ENCODE data around the gene ZNF446.
"Not testable (repeated sequence)": the region's sequence is repeated elsewhere in the genome, so short reads cannot be mapped to it uniquely, and the experiment has no call there.

The ZNF446 gene

DNA sequence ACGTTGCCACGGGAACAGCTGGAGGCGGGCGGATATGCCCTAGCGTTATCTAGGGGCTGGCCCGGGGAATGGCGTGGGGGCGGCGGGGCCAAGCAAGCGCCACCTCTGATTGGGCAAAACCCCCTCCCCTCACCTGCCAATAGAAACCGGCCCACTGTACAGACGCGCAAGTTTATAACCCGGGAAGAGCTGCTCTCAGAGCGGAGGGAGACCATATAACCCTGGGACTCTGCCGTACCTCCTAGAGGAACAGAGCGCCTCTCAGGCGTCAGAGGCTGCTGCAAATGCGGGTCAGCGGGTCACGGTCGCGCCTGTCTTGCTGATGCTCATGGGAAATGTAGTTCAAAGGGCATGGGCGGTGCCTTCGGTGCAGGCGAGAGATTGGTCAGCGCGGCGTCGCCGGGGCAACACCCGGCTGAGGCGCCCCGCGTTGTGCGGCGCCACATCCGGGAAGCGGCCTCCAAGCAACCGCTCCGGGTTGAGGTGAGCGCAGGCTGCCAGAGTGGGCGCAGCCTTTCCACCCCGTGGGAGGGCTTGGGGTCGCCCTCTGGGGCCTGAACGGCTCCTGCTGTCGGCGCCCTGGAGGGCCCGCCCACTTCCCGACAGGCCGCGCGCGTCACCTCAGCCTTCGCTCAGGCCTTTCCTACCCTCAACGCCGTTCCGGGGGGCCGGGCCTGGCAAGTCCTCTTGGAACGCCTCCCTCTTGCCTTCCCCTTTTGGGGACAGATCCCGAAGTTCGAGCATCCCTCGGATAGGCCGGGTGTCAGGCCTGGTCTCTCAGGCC, at the start of gene ZNF446:
Gene ZNF446 (plus strand): TSS at position 639 of the 784 bp plus-strand sequence. CDS start 867 bp downstream, outside the sequence.
- DNase-seq: peak; percentile 97

- DNase-seq: no peak
Observed at GRCh38 chr19:58428617-58429016, 47.5 kb upstream of the ZNF446 start.

DNA sequence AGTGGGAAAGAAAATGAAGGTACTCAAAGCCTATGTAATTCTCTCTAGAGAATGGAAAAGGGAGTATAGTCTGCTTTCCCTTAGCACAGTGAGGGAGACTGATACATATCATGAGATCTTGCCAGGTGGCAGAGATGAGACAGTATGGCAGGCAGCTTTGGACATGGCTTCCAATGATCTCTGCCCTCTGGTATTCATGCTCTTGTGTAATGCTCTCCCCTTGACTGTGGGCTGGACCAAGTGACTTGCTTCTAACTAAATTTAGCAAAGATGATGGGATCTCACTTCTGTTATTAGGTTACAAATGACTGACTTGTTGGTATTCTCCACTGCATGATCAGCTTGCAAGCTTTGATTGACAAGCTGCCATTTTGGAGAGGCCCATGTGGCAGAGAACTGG, 46.4 kb upstream of the ZNF446 start:
- DNase-seq: no peak

- no peak for DNase-seq
Observed at GRCh38 chr19:58434217-58434616, 41.9 kb upstream of the ZNF446 start.

GRCh38 chr19:58439576-58440554, 36.3 kb upstream of the ZNF446 start, which contains the start of gene ZNF132:
Gene ZNF132, minus strand, starts transcription at chr19:58440153. Its CDS starts 332 bp downstream, at chr19:58439821.
- DNase-seq: peak; percentile 100

GRCh38 chr19:58440556-58440955, 35.6 kb upstream of the ZNF446 start:
- DNase-seq: no peak

- DNase-seq: not testable (repeated sequence)
Observed at GRCh38 chr19:58442986-58443385, 33.2 kb upstream of the ZNF446 start.

DNA sequence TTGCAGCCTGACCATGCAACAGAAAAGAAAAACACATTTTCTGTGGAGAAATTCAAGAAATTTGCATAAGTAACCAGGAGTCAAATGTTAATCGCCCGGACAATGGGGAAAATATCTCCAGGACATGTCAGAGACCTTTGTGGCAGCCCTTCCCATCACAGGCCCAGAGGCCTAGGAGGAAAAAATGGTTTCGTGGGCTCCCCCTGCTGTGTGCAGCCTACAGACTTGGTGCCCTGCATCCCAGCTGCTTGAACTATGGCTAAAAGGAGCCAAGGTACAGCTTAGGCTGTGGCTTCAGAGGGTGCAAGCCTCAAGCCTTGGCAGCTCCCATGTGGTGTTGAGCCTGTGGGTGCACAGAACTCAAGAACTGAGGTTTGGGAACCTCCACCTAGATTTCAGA, 27.3 kb upstream of the ZNF446 start:
- not testable (repeated sequence) for DNase-seq

DNA sequence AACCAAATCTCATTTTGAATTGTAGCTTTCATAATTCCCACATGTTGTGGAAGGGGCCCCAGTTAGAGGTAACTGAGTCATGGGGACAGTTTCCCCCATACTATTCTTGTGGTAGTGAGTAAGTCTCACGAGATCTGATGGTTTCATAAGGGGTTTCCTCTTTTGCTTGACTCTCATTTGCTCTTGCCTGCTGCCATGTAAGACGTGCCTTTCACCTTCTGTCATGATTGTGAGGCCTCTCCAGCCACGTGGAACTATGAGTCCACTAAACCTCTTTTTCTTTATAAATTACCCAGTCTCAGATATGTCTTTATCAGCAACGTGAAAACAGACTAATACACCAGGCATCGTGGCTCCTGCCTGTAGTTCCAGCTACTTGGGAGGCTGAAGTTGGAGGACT, 26.2 kb upstream of the ZNF446 start:
- not testable (repeated sequence) for DNase-seq

GRCh38 chr19:58450856-58451357, 25.2 kb upstream of the ZNF446 start:
- DNase-seq: no peak

GRCh38 chr19:58451358-58452101, 24.6 kb upstream of the ZNF446 start, which contains the start of gene ZNF324B:
Gene ZNF324B, plus strand, starts transcription at chr19:58451622. Its CDS starts 2,080 bp downstream, at chr19:58453702.
- peak; percentile 98 for DNase-seq

- no peak for DNase-seq
Observed at GRCh38 chr19:58453743-58454142, 22.4 kb upstream of the ZNF446 start.

- DNase-seq: no peak
Observed at GRCh38 chr19:58455306-58455705, 20.8 kb upstream of the ZNF446 start.

DNA sequence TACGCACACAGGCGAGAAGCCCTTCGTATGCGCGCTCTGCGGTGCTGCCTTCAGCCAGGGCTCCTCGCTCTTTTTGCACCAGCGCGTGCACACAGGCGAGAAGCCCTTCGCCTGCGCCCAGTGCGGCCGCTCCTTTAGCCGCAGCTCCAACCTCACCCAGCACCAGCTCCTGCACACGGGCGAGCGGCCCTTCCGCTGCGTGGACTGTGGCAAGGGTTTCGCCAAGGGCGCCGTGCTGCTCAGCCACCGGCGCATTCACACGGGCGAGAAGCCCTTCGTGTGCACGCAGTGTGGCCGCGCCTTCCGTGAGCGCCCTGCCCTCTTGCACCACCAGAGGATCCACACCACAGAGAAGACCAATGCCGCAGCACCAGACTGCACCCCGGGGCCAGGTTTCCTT, 20.0 kb upstream of the ZNF446 start:
- DNase-seq: no peak

GRCh38 chr19:58460039-58460438, 16.1 kb upstream of the ZNF446 start:
- DNase-seq: no peak

DNA sequence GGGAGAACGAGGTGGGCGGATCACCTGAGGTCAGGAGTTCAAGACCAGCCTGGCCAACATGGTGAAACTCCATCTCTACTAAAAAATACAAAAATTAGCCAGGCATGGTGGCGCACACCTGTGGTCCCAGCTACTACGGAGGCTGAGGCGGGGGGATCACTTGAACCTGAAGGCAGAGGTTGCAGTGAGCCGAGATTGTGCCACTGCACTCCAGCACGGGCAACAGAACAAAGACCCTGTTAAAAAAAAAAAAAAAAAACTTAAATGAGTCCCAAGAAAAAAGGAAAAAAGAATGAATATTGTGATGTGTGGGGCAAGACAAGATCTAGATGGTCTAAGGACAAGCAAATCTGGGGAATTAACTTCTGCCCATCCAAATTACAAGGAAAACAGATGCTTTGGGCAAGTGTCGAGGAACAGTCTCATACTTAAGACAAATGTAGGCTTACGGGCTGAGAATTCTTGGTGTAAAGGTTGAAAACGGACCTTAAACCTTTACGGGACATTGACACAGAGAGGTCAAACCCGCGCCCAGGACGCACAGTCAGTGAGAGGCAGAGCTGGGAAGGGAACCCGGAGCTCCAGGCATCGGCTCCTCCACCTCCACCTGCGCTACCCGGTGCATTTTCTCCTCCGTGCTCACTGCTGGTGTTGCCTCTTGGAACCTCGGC, 9.9 kb upstream of the ZNF446 start:
- DNase-seq: no peak

- DNase-seq: peak; percentile 99
Observed at GRCh38 chr19:58466760-58467589, 9.2 kb upstream of the ZNF446 start, which contains the start of gene ZNF324. Gene ZNF324, plus strand, starts transcription at chr19:58467080. Its CDS starts 2,106 bp downstream, at chr19:58469186.

DNA sequence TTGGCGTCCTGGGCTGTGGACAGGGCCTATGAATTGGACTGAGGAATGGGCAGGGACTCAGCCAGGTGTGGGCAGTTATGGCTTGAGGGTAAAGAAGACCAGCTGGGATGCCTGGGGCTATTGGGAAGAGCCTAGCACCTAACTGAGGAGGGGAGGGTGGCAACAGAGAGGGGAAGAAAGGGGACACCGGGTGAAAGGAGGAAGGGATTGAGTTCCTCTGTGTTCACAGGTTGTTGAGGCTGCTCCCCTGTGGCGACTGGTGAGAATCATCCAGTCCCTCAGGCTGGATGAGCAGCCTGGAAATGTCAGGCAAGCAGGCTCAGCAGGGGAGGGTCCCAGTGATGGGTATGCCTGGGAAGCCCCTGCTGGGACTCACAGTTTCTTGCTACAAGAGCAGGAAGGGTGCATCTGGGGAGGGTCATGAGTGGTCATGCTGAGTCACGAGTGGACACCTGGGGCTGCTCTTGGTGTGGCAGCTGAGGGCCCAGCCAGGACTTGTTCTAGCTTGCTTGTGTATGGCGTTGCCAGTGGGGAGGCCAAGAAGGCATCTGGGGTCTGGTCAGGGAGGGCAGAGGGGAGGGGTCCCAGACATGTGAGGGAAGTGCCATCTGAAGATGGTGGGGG, 7.8 kb upstream of the ZNF446 start:
- no peak for DNase-seq

- no peak for DNase-seq
Observed at GRCh38 chr19:58469241-58470013, 6.7 kb upstream of the ZNF446 start.
